ENCODE measurements around the gene RYR1. TPM values are rescaled to one million over a fixed set of nuclear protein-coding genes. Genes with fewer than 3 reads are reported as not detected.
"Not testable (repeated sequence)": the region's sequence is repeated elsewhere in the genome, so short reads cannot be mapped to it uniquely, and the experiment has no call there.

Gene RYR1
- total RNA-seq, 1 donor from 2014 or later, result 9.3 TPM

DNA sequence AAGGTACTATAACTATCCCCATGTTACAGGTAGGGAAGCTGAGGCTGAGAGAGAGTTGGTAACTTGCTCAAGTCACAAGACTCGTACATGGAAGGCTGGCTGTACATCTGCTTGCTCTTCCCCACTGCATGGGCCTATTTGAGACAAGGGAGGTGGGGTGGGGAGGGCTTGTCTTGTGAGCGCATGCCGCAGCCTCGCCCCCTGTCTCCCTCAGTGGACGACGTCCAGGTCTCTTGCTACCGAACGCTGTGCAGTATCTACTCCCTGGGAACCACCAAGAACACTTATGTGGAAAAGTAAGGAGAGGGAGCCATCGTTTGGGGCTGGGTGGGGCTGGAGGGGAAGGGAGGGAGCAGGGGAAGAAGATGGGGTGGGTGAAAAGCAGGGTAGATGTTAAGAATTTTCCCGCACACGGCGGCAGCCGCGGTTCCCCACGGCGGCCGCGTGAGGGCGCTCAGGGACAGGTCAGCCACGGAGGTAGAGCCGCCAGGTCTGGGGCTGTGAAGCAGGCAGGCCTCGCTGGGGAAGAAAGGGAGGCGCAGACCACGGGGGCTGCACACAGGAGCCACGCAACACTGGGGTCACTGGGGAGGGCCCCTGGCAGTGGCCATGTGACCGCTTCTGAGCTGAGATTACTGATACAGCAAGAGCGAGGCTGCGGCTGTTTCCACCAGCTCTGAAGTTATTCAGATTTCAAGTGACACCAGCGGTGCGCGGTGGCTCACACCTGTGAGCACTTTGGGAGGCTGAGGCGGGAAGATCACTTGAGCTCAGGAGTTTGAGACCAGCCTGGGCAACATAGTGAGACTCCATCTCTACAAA, 81.5 kb downstream of the RYR1 start:
- peak; percentile 80 for DNase-seq (ENCODE audit: extremely low spot score, unreplicated experiment)
- Mint-ChIP-seq H3K4me1 (ENCODE audit: unreplicated experiment) (no peaks in the 10 kb centered on the region), H3K27me3 (peaks cover under 1% of the 10 kb centered on the region), H3K27ac (no peak overlapping the region), H3K9me3 (no peaks in the 10 kb centered on the region), H3K36me3 (no peaks in the 10 kb centered on the region), H3K4me3 (no peak overlapping the region)
- TF ChIP-seq, protein P1, sequence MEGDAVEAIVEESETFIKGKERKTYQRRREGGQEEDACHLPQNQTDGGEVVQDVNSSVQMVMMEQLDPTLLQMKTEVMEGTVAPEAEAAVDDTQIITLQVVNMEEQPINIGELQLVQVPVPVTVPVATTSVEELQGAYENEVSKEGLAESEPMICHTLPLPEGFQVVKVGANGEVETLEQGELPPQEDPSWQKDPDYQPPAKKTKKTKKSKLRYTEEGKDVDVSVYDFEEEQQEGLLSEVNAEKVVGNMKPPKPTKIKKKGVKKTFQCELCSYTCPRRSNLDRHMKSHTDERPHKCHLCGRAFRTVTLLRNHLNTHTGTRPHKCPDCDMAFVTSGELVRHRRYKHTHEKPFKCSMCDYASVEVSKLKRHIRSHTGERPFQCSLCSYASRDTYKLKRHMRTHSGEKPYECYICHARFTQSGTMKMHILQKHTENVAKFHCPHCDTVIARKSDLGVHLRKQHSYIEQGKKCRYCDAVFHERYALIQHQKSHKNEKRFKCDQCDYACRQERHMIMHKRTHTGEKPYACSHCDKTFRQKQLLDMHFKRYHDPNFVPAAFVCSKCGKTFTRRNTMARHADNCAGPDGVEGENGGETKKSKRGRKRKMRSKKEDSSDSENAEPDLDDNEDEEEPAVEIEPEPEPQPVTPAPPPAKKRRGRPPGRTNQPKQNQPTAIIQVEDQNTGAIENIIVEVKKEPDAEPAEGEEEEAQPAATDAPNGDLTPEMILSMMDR (conservative IDR thresholded peaks at IDR 0.05), result peak; percentile 95

DNA sequence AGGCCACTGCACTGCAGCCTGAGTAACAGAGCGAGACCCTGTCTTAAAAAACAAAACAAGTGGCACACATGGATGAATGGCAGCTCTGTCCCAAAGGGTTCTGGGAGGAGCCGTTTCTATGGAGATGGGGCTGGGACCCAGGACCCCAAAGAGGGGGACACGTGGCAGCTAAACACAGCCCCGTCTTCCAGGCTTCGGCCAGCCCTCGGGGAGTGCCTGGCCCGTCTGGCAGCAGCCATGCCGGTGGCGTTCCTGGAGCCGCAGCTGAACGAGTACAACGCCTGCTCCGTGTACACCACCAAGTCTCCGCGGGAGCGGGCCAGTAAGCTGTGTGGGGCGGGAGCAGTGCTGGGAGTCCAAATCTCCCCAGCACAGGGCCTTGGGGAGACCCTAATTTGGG, 82.4 kb downstream of the RYR1 start:
- no peaks in the 10 kb centered on the region for H3K27me3 Mint-ChIP-seq
- H3K36me3 Mint-ChIP-seq, result no peaks in the 10 kb centered on the region
- no peak overlapping the region for H3K4me3 Mint-ChIP-seq
- TF ChIP-seq, protein P1 (conservative IDR thresholded peaks at IDR 0.05), result no peak
- no peaks in the 10 kb centered on the region for H3K9me3 Mint-ChIP-seq
- no peaks in the 10 kb centered on the region for H3K4me1 Mint-ChIP-seq (ENCODE audit: unreplicated experiment)
- DNase-seq (ENCODE audit: extremely low spot score, unreplicated experiment), result no peak
- H3K27ac Mint-ChIP-seq, result no peak overlapping the region

- no peaks in the 10 kb centered on the region for H3K4me1 Mint-ChIP-seq (ENCODE audit: unreplicated experiment)
- DNase-seq (ENCODE audit: extremely low spot score, unreplicated experiment), result no peak
- H3K27me3 Mint-ChIP-seq, result no peaks in the 10 kb centered on the region
- no peaks in the 10 kb centered on the region for H3K36me3 Mint-ChIP-seq
- TF ChIP-seq, protein P1 (conservative IDR thresholded peaks at IDR 0.05), result no peak
- H3K27ac Mint-ChIP-seq, result no peak overlapping the region
- no peaks in the 10 kb centered on the region for H3K9me3 Mint-ChIP-seq
- no peak overlapping the region for H3K4me3 Mint-ChIP-seq
Measured at GRCh38 chr19:38516802-38517201, 83.3 kb downstream of the RYR1 start.

- no peaks in the 10 kb centered on the region for H3K36me3 Mint-ChIP-seq
- TF ChIP-seq, protein P1 (conservative IDR thresholded peaks at IDR 0.05), result no peak
- no peaks in the 10 kb centered on the region for H3K4me1 Mint-ChIP-seq (ENCODE audit: unreplicated experiment)
- no peak overlapping the region for H3K27ac Mint-ChIP-seq
- H3K27me3 Mint-ChIP-seq, result no peaks in the 10 kb centered on the region
- no peak overlapping the region for H3K4me3 Mint-ChIP-seq
- H3K9me3 Mint-ChIP-seq, result no peaks in the 10 kb centered on the region
- no peak for DNase-seq (ENCODE audit: extremely low spot score, unreplicated experiment)
Measured at GRCh38 chr19:38517321-38517720, 83.8 kb downstream of the RYR1 start.

DNA sequence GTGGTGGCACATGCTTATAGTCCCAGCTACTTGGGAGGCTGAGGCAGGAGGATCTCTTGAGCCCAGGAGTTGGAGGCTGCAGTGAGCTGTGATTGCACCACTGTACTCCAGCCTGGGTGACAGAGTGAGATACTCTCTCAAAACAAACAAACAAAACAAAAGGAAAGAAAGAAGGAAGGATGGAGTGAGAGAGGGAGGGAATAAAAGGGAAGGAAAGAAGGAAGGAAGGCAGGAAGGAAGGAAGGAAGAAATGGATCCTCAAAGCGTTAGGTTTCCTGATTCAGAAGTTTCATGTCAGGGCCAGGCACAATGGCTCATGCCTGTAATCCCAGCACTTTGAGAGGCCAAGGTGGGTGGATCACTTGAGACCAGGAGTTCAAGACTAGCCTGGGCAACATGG, 84.5 kb downstream of the RYR1 start:
- H3K27me3 Mint-ChIP-seq; DNase-seq (ENCODE audit: extremely low spot score, unreplicated experiment); H3K36me3 Mint-ChIP-seq; H3K9me3 Mint-ChIP-seq; H3K4me3 Mint-ChIP-seq; H3K27ac Mint-ChIP-seq; H3K4me1 Mint-ChIP-seq (ENCODE audit: unreplicated experiment): not testable (repeated sequence)

DNA sequence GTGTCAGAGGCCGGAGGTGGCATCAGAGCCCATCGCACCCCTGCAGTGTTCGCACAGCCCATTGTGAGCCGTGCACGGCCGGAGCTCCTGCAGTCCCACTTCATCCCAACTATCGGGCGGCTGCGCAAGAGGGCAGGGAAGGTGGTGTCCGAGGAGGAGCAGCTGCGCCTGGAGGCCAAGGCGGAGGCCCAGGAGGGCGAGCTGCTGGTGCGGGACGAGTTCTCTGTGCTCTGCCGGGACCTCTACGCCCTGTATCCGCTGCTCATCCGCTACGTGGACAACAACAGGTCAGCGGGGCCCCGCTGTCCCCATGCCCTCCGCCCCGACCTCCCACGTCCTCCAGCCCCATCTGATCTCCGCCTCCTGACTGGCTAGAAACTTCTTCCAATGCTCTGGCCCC, 85.7 kb downstream of the RYR1 start:
- no peaks in the 10 kb centered on the region for H3K4me1 Mint-ChIP-seq (ENCODE audit: unreplicated experiment)
- no peaks in the 10 kb centered on the region for H3K9me3 Mint-ChIP-seq
- no peak for DNase-seq (ENCODE audit: extremely low spot score, unreplicated experiment)
- H3K4me3 Mint-ChIP-seq, result no peak overlapping the region
- no peaks in the 10 kb centered on the region for H3K36me3 Mint-ChIP-seq
- H3K27ac Mint-ChIP-seq, result no peak overlapping the region
- H3K27me3 Mint-ChIP-seq, result no peaks in the 10 kb centered on the region
- TF ChIP-seq, protein P1 (conservative IDR thresholded peaks at IDR 0.05), result no peak
